NCI-H1436 treated with DMSO at 0.1 percent for 48 hours (cell line): ENCODE results near the gene TRAF4.
A peak's percentile ranks its signal among the peaks of the same experiment; 100 is the strongest.
"Not testable (repeated sequence)": the region's sequence is repeated elsewhere in the genome, so short reads cannot be mapped to it uniquely, and the experiment has no call there.

Source experiments
- DNase-seq: peaks from one replicate; lab custom pipeline; 2025; lab: John Stamatoyannopoulos, UW

TRAF4 gene

DNA sequence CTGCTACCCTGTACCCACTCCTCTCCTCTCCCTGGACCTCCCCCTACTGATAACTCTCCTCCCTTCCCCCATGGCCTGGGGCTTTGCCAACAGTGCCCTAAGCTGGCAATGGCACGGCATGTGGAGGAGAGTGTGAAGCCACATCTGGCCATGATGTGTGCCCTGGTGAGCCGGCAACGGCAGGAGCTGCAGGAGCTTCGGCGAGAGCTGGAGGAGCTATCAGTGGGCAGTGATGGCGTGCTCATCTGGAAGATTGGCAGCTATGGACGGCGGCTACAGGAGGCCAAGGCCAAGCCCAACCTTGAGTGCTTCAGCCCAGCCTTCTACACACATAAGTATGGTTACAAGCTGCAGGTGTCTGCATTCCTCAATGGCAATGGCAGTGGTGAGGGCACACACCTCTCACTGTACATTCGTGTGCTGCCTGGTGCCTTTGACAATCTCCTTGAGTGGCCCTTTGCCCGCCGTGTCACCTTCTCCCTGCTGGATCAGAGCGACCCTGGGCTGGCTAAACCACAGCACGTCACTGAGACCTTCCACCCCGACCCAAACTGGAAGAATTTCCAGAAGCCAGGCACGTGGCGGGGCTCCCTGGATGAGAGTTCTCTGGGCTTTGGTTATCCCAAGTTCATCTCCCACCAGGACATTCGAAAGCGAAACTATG lies 5.2 kb downstream of the TRAF4 start:
- DNase-seq, result no peak

DNA sequence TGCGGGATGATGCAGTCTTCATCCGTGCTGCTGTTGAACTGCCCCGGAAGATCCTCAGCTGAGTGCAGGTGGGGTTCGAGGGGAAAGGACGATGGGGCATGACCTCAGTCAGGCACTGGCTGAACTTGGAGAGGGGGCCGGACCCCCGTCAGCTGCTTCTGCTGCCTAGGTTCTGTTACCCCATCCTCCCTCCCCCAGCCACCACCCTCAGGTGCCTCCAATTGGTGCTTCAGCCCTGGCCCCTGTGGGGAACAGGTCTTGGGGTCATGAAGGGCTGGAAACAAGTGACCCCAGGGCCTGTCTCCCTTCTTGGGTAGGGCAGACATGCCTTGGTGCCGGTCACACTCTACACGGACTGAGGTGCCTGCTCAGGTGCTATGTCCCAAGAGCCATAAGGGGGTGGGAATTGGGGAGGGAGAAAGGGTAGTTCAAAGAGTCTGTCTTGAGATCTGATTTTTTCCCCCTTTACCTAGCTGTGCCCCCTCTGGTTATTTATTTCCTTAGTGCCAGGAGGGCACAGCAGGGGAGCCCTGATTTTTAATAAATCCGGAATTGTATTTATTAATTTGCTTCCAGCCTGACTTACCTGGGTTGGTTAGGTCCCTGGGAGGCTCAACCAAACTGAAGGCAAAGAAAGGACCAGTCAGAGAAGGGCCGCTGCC lies 5.8 kb downstream of the TRAF4 start:
- DNase-seq, result no peak

DNA sequence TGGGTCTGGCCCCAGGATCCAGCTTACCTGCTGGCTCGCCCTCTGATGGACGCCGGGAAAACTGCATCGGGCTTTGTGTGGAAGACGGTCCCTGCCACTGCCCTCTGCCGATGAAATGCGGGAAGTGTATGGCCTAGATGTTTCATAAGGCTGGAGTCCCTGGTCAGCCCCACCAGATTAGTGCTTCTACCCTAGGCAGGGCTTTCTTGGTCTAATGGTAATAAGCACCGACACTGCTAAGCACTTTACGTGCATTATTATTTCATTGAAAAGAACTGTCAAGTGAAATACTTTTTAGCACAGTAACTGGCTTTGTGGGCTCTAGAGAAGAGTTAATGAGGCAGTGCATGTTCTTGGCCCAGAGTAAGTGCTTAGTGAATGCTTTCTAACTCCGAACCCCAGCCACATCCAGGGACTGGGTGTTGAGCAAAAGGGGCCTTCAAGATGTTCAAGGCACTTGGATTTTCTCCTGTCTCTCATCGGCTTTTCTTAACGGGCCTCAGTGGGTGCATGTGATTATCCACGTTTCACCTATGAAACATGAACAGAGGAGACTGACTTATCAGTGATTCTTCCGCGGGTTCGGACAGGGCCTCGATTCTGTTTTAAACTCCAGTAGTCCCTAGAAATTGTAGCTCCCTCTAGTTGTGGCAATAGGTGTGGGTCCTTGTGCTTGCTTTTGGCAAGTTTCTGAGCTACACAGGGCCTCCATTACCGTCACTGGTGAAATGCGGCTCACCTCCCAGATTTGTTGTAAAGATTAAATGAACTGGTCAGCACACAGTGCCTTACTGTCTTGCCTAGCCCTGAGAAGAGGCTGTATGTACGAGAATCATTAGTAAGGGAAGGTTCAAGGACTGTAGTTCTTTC lies 6.6 kb downstream of the TRAF4 start:
- DNase-seq, result peak; percentile 82

DNA sequence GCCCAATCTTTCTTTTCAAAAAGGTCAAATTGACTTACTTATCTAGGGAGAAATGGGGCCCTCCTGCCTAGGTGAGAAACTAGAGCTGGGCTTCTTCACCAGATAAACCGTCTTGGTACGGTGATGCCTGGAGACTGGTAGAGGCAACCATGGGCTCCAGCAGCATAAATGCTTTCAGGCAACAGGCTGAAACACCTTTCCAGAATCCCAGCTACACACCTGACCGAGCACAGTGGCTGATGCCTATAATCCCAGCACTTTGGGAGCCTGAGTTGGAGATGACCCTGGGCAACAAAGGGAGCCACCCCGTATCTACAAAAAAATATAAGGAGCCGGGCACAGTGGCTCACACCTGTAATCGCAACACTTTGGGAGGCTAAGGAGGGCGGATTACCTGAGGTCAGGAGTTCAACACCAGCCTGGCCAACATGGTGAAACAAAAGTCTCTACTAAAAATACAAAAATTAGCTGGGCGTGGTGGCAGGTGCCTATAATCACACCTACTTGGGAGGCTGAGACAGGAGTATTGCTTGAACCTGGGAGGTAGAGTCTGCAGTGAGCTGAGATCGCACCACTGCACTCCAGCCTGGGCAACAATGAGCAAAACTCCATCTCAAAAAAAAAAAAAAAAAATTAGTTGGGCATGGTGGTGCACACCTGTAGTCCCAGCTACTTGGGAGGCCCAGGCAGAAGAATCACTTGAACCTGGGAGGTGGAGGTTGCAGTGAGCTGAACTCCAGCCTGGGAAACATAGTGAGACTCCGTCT lies 8.0 kb downstream of the TRAF4 start:
- no peak for DNase-seq

DNA sequence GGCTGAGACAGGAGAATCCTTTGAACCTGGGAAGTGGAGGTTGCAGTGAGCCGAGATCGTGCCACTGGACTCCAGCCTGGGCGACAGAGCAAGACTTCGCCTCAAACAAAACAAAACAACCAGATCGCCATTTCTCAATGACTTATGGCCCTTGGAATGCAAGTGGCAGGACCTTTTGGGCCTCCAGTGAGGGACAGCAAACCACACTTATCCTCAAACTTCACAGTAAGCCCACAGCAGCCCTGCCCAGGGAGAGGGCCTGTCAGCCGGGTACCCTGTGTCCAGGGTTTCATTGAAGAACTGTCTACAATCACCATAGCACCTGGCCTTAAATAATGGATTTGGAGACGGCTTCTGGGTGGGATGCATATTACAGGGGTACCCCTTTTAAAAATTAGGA lies 11.7 kb downstream of the TRAF4 start:
- DNase-seq, result no peak

DNA sequence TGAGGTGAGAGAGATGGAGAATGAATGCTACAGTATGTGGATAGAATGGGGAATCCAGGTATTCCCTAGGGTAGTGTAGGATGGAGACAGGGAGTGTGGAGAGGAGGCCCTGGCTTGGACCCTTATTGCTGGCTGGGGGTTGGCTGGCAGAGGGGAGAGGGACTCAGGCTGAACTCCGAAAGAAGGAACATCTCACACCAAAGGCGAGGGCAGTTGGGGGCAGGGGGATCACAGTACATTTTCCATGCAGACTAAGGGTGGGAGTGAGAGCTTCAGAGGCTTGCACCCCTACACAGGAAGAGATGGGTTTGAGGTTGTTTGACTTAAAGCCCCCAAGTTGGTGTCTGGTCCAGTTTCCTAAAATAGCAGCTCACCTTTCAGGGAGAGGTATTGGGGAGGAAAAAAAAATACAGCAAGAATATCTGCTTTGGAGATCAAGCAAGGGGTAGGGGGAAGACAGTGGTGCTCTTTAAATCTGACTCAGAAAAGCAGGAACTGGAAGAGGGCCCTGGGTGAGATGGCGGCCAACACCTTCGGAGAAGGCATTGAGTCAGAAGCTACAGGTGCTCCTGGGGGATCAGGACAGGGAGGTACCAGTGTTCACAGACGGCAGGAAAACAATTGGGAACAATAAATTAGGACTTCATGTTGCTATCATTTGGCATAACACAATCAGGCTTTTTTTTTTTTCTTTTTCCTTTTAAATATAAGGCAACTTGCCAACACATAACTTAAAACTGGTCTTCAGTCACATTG lies 12.4 kb downstream of the TRAF4 start:
- no peak for DNase-seq

DNA sequence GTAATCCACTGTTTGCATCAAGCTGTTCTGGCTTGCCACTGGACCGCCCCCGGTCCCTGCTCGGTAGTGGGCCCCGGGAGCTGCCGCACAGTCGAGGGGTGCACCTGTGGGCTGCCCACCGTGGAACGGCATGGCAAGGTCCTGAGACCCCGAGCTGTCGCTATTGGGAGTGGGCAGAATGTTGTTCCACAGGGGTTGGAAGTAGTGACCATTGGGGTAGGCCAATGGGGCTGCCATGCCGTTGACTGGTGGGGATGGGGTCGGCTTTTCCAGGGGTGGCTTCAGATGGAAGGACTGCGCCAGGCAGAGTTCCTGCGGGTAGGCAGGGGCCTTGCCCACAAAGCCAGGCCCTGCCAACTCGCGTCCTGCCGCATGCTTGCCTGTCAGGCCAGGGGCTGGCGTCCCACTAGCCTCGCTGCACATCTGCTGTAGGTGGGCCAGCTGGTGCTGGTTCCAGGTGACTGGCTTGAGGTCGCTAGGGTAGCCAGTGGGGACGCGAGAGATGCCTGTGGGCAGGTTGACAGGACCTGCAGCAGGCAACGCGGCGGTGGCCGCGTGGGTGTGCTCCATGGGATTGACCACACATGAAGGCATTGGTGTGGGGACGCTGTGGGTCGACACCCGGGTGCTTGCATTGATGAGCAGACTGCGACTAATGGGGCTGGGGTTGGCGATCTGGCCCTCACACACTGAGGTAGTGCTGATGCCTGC lies 14.8 kb downstream of the TRAF4 start:
- no peak for DNase-seq

DNA sequence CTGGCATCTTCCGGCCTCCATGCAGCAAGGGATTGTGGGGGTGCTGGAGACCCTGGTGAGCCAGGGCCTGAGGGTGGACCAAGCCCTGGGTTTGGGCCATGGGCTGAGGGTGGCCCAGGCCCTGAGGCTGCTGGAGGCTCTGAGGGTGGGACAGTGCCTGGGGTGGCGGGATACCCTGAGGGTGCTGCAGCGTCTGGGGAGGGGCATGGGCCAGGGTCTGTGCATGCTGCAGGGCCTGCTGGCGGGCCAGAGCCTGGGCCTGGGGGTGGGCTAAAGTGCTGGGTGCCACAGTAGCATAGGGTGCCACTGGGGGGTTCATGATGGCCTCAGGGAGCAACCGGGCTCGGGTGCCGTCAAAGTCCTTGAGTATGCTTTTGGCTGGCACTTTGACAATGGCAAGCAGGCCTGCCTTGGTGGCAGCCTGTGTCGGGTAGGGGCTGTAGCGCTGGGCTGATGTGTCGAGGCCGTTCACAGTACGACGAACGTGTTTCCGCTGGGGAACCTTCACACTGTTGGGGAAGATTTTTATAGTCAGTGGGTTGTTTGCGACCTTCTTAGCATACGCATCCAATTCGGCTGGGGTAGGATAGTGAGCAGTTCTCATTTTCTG lies 15.6 kb downstream of the TRAF4 start:
- no peak for DNase-seq

DNA sequence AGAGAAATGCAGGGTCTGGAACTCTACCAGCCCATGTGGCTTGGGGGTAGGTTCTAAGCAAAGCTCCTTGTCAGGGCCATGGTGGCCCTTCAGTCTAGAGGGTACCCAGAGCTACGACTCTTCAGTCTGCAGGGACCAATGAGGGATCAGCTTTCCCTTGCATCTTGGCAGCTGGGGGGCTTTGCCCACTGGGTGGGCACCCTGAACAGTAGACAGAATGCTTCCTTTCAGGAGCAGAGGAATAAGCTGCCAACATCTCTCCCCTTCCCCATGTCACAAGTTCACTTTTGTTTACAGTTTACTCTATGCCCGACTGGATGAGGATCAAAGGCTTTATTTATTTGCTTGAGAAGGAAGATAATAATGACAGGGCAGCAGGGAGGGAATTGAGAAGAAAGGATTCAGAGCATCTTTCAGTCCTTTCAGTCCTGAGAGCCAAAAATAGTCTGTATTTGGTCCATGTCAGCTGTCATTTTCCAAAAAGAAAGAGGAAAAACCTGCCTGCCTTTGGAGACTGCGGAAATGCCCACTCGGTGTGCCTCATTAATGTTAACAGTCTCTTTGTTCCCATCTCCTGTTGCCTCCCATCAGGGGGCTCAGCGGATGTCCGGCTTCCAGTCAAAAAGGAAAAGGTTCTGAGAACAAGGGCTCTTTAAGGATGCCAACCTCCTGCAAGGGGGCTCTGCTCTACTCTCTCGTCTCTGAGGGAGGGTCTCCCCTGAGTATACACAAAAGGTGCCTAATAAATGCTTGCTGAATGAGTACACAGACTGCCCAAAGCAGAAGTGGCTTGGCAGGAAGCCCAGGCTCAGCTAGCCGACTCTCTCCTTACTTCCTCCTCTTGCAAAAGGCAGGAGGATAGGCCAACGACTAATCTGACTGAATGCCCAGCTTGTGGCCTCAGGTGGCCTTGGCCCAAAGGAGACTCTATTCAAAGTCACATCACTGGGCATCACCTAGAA lies 17.1 kb downstream of the TRAF4 start:
- DNase-seq, result no peak

DNA sequence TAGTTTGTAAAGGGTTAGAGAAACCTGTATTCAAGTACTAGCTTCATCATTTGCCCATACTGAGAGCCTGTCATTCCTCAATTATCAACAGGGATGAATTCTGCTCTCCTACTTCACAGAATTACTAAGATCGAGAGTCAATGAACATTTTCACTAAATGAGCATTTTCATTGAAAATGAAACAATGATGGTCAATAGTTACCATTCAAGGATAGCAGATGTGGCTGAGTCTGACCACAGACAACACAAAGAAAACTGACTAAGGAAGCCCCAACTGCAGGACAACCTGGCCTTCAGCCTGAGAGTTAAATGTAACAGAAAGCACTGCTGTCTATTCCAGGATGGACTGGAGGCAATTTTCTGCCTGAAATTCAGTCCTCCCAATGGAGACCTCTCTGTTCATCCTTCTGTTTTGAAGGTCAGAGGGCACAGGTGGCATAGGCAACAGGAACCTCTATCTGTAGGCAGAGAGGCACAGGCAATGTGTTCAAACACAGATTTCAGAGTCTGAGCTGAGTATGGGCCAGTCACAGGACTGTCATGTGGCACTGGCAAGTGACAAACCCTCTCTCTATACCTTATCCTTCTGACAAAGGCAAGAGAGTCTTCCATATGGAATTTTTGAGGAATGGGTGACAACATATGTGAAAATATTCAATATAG lies 19.5 kb downstream of the TRAF4 start:
- DNase-seq, result no peak

DNA sequence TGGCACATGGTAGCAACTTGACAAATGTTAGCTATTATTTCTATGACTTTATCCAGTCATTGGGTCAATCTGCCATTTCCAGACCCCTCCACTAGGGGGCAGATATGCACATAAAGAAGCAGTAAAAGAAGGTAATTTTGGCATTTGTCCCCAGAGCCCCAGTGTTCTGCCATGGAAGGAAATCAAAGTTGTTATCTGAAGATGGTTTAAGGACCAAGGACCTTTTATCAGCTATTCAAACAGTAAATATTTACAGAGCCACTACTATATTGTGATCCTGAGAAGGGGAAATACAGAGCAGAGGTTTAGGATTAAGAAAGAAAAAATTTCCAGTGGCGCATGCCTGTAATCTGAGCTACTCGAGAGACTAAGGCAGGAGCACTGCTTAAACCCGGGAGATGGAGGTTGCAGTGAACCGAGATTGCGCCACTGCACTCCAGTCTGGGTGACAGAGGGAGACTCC lies 20.0 kb downstream of the TRAF4 start:
- DNase-seq, result peak; percentile 61

DNA sequence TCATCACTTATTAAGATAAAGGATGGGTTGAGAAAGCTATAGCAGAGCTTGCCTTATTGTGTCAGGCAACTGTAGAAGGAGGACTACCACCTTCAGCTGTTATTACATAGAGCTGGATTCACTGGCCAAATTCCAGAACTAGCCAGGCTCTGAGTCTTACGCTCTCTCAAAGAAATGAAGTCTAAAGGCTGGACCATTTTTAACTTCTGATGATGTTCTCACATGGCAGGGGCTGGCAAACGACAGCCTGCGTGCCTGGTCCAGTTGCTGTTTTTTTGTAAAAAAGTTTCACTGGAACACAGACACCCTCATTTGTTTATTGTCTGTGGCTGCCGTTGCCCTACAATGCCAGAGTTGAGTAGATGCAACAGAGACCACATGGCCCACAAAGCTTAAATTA lies 21.2 kb downstream of the TRAF4 start:
- DNase-seq, result no peak

DNA sequence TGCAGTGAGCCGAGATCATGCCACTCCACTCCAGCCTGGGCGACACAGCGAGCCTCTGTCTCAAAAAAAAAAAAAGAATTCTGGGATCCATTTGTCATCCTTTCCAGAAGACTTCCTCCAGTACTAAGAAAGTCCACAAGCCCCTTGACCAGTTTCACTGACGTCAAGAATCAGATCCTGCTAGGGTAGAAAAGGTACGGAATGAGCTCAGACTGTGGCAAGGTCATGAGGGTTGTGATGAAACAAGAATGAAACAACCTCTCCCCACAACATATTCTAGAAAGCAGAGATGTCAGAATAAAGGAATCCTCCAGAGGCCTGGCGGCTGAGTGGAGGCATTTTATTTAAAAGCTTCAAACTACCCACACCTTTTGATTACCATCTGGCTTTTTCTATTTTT lies 29.9 kb downstream of the TRAF4 start:
- DNase-seq, result no peak

DNA sequence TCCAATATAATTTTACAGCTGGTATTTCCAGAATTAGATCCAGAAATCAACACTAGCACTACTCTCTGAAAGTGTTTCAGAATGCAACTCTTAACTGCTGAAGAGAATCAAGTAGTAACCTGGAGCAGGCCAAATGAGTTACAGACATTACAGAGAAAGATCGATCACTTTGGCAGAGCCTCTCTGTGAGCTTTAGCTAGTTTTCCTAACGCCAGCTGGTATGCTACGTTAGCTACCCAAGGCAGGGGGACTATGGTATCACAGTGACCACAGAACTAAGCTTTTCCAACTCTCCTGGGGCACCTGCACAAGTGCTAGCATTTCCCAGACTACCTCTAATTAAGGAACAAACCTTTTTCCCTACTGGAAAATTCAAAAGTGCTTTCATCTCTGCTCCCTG lies 30.4 kb downstream of the TRAF4 start:
- no peak for DNase-seq

DNA sequence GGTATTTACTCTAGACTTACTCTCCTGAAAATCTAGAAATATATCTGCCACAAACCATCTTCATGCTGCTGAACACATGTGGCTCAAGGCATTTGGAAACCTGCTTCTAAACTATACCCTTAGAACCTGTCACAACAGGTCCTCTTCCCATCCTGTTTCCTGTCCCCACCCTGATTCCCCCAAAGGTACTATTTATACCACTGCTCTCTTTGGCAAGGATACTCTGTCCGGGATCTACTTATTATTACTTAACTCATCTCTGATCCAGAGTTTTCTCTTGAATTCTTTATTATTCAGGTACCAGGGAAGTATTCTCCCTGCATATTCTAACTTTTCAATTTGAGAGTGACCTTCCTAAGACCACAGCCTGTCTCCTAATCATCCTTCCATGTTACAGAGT lies 33.4 kb downstream of the TRAF4 start:
- DNase-seq, result no peak

DNA sequence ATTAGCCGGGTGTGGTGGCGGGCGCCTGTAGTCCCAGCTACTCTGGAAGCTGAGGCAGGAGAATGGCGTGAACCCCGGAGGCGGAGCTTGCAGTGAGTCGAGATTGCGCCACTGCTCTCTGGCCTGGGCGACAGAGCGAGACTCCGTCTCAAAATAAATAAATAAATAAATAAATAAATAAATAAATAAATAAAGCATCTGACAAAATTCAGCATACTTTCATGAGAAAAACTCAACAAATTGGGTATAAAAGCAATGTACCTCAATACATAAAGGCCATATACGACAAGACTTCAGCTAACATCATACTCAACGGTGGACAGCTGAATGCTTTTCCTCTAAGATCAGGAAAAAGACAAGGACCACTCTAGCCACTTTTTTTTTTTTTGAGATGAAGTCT lies 35.8 kb downstream of the TRAF4 start:
- not testable (repeated sequence) for DNase-seq

DNA sequence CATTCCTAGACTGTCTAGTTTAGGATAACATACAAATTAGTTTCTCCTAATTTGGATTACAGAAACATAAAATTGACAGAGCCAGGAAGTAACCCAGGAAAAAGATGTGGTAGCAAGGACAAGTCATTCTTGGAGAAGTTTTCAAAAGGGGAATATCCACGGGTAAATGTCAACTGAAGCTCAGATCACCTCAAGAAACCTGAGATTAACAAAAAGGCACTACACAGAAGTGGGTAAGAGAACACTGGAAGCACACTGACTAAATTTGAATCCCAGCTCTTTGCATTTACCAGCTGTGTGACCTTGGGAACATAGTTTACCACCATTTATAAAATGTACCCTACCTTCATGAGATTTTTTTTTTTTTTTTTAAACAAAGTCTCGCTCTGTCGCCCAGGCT lies 39.4 kb downstream of the TRAF4 start:
- DNase-seq, result no peak

DNA sequence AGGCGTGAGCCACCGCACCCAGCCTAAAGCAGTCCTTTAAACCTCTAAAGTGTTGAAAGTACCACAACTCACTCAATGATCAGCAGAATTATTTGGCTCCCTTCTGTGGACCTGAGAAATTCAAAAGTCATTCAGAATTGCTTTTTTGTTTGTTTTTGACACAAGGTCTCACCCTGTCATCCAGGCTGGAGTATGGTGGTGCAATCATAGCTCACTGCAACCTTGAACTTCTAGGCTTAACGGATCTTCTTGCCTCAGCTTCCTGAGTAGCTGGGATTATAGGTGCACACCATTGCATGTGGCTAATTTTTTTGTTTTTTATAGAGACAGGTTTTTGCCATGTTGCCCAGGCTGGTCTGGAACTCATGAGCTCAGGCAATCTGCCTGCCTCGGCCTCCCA lies 44.3 kb downstream of the TRAF4 start:
- no peak for DNase-seq
